PC-9 (cell line): ENCODE measurements around the gene ELFN1.

Experiments used
- EZH2 ChIP-seq: fragments of 200-600 bp; sonication (generic); IDR thresholded peaks from 2 replicates; pipeline ENCODE4 v1.8.0; 2017; ENCODE audit warnings: antibody characterized with exemption, low read depth
- TF ChIP-seq, protein P1 (sequence below): fragments of 200-600 bp; sonication (generic); conservative IDR thresholded peaks from 2 replicates; pipeline ENCODE4 v1.6.1; 2017; ENCODE audit warnings: mixed run types, antibody characterized with exemption, mild to moderate bottlenecking, moderate library complexity

GRCh38 chr7:1767524-1767923 is 97.4 kb downstream of the ELFN1 start:
- TF ChIP-seq, protein P1, sequence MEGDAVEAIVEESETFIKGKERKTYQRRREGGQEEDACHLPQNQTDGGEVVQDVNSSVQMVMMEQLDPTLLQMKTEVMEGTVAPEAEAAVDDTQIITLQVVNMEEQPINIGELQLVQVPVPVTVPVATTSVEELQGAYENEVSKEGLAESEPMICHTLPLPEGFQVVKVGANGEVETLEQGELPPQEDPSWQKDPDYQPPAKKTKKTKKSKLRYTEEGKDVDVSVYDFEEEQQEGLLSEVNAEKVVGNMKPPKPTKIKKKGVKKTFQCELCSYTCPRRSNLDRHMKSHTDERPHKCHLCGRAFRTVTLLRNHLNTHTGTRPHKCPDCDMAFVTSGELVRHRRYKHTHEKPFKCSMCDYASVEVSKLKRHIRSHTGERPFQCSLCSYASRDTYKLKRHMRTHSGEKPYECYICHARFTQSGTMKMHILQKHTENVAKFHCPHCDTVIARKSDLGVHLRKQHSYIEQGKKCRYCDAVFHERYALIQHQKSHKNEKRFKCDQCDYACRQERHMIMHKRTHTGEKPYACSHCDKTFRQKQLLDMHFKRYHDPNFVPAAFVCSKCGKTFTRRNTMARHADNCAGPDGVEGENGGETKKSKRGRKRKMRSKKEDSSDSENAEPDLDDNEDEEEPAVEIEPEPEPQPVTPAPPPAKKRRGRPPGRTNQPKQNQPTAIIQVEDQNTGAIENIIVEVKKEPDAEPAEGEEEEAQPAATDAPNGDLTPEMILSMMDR: no peak; the same call in 1 of the 2 replicates
- no peak for TF ChIP-seq EZH2
